GM19193 (cell line): Measurements from ENCODE around the gene GRIP1.

Experiments used
- POLR2A ChIP-seq: IDR thresholded peaks from 4 replicates; pipeline ENCODE4 v1.6.1; 2011; ENCODE audit not compliant: insufficient read depth, insufficient read length; ENCODE audit errors: extremely low read depth

The GRIP1 gene

DNA sequence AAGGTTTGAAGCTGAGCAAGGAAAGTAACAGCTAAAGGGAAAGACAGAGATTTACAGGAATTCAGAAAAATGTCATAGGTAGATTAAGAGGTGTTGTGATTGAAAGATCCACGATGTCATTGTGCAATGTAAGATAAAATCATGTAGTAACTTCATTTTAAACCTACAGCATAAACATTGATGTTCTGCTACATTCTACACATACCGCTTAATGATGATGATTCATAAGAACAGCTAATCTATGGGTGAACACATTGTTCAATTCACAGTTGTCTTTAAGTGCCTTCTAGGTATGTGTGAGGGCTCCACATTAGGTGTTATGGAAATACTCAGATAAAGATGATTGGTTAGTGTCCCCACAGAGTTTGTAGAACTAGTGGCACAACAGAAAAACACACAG lies 170.9 kb downstream of the GRIP1 start:
- no peak for TF ChIP-seq POLR2A

DNA sequence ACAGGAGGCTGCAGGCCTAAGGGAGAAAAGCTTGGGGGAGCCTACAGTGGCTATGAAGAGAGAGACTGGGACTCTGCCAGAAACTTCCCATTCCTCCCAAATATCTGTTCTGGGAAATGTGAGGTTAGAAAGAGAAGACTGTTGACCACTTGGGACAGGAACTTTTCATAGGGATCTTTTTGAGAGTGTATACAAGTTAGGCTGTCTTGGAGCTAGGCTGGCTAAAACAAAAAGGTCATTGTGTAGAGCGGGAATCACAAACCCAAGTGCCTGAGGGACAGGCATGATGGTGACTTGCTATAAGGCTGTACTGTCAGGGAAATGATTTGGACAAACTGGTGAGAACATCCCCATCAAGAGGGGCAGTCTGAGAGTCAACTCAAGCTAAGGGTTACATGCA lies 175.1 kb downstream of the GRIP1 start:
- no peak for TF ChIP-seq POLR2A

DNA sequence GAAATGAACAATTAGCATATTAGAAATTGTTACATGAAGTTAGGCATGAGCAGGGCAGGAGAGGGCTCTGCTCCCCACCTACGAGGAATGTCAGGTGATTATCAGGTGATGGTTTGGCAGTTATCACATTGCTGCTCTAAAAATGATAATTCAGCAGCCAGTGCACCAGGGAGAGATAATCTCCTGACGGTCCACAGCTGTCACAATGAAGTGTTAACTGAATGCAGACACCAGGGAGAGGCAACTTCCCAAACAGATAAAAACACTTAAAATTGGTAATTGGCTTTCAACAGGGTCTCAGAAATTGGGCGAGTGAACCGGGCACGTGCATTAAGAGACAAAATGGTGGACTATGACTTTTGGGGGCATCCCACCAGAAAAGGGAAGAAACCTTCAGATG lies 176.0 kb downstream of the GRIP1 start:
- TF ChIP-seq POLR2A: no peak

DNA sequence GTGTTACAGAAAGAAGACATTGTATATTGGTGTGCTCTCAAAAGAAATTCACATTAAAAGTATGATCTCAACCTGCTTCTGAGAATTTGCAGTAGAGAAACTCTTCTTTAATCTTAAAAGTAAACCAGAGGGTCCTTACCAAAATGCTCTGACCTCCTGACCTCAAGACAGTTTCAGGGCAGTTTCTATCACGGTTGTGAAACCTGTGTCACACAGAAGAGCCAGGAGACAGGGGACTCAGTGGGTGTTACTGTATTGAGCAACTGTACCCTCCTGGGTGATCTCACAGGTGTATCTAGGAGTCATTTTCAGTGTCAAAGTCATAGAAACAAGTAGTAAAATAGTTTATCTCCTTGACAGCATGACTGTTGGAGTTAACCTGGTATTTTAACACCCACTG lies 178.0 kb downstream of the GRIP1 start:
- TF ChIP-seq POLR2A: no peak

DNA sequence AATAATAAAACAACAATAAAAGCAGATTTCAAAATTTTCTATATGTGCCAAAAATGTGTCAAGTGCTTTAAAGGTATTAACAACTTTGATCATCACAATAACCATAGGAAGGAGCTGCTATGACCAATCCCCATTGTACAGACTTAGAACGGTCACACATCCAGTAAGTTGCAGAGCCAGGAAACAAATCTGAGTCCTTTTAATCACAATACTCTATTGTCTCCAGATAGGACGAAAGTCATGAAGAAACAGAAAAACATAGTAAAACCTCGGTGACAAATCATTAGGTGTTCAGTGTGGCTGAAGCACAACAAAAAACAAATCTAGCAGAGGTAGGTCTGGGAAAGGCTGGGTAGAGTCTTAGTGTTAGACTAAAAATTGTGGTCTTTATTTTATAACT lies 178.8 kb downstream of the GRIP1 start:
- TF ChIP-seq POLR2A: no peak

DNA sequence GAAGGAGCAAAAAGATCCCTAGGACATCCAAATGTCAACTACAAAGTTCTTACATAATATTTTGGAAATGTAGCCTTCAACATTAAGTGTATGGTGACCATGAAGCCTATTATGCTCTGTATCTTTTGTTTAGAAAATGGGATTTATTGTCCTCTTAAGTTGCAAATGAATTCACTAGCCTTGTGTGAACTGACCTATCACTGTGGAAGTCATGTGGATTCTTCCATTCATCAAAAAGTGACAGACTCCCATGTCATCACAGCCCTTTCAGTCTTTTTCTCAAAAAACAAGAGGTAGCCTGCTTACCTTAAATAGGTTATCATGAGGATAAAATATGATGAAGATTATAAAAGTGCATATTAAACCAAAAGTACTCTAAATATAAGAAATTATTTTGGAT lies 179.9 kb downstream of the GRIP1 start:
- TF ChIP-seq POLR2A: no peak

DNA sequence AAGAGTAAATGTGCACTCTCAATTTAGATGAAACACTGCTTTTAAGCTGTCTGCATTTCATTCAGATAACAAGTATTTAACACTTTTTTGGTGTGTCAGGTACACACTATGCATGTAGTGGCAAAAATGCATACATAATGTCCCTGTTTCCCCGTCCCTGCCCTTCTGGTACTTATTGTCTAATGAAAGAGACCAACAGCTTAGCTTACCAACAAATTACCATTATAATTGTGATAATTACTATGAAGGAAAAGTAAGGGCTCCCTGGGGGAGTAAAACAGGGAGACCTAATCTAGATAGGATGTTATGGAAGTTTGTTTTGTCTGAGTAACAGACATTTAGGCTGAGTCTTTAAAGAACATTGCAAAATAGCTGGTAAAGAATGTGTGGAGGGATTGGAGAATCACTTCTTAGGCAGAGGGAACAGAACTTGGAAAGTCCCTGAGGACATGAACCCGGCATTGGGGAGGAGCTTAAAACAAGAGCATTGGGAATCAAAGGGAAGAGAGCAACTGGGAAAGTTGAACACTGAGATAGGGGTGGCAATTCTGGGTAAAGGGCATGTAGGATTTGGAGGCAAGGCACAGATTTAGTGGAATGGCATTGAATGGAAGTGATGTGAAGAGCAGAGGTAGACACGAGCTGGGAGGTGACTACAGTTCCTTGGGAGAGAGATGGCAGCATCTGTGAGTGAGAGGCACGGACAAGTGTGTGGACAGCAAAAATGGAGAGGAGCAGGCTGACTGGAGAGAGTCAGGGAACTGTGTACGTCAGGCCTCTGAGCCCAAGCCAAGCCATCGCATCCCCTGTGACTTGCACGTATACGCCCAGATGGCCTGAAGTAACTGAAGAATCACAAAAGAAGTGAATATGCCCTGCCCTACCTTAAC lies 181.6 kb downstream of the GRIP1 start:
- TF ChIP-seq POLR2A: no peak

DNA sequence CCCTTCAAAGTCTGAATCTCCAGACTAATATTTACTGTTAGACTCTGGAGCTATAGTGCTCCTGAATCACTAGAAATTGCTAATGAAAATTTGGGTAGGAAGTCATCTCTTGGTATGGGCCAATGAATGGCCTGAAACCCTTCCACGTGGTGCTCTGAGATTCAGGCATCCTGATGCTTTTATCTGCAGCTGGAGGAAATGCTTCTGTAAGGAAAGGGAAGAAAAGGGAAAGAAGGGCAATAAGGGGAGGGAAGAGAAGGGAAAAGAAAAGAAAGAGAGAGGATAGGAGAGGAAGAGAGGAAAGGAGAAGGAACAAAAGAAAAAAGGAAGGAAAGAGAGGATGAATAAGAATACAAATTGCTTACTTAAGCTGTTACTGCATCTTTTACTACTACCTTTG lies 182.3 kb downstream of the GRIP1 start:
- TF ChIP-seq POLR2A: no peak

- no peak for TF ChIP-seq POLR2A
Measured at GRCh38 chr12:66495709-66496108, 183.2 kb downstream of the GRIP1 start.

- TF ChIP-seq POLR2A: no peak
Measured at GRCh38 chr12:66493819-66494218, 185.1 kb downstream of the GRIP1 start.

GRCh38 chr12:66491853-66492252 lies 187.0 kb downstream of the GRIP1 start:
- no peak for TF ChIP-seq POLR2A

DNA sequence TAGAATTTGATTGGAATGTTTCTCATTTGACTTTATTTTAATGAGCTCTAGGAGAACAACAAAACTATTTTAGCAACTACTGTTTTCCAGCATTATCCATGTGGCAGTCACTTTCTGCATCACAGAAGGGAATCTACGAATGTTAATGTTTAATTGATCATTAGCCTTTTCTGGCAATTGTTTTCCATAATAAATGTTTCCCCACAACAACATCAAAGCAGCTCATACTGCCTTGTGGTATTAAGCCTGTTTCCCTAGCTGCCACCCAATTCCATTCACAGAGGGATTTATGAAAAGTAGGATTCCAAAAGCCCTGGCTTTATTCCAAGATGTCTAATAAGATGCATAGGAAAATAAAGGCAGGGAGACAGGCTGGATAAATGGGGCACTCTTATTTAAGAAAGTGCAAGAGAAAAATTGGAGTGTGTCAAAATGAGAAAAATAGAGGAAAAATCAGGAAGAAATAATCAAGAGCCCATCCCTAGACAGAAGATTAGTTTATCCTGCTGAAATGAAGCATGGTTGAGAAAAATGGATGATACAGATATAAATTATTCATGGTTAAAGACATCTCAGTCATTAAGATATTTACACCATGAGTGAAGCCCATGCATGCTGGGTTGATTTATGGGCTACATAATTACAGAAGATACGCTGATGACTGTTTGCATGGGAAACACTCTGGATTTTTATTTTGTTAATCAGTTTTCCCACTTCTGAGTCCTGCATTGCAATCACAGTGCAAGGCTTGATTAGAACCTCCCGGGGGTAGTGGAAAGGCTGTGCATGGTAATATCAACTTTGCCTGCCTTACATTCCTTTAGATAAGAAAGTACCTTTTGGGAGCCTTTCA lies 196.3 kb downstream of the GRIP1 start:
- no peak for TF ChIP-seq POLR2A

- TF ChIP-seq POLR2A: no peak
Measured at GRCh38 chr12:66467932-66468331, 210.9 kb downstream of the GRIP1 start.

GRCh38 chr12:66461331-66461730 lies 217.5 kb downstream of the GRIP1 start:
- TF ChIP-seq POLR2A: no peak

DNA sequence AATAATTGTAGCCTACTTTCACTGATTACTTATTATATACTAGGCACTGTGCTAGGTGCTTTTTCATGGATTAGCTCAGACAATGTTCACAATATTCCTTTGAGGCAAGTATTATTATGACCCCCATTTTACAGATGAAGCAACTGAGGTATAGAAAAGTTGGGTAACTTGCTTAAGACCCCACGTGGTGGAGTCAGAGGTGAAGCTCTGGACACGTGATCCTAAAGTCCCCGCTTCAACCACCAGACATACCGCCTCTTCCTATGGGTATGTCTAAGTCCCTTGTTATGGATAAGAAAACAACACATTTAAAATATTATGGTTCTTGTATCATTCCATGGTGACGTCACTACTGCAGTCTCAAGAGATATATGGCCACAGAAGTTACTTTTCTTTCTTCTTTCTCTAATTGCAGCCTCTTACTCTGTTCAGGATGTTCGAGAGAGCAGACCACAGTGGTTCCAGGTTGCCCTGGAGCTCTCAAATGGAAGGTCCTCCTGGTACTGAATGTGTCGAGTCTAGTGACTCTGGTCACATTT lies 218.9 kb downstream of the GRIP1 start:
- no peak for TF ChIP-seq POLR2A
